GM13976 (cell line): ENCODE results near the gene C10orf143.

ENCODE experiments used
- DNase-seq: peaks from one replicate; pipeline ENCODE4 v3.0.0; 2012; ENCODE audit warnings: low spot score
- in situ Hi-C: fragments of 300-500 bp; cut with MboI; formaldehyde crosslinking; loops from one replicate; pipeline ENCODE4 v1.12.0; 2022; ENCODE audit warnings: low sequenced_read_pairs, mixed read lengths, inconsistent platforms; ENCODE audit not compliant: unreplicated experiment
- TF ChIP-seq, protein P1 (sequence below): IDR thresholded peaks from 2 replicates; pipeline ENCODE4 v1.5.1; 2012; ENCODE audit warnings: borderline replicate concordance, mild to moderate bottlenecking; ENCODE audit not compliant: insufficient read depth; ENCODE audit errors: extremely low read depth, missing control alignments, control extremely low read depth

C10orf143 gene

DNA sequence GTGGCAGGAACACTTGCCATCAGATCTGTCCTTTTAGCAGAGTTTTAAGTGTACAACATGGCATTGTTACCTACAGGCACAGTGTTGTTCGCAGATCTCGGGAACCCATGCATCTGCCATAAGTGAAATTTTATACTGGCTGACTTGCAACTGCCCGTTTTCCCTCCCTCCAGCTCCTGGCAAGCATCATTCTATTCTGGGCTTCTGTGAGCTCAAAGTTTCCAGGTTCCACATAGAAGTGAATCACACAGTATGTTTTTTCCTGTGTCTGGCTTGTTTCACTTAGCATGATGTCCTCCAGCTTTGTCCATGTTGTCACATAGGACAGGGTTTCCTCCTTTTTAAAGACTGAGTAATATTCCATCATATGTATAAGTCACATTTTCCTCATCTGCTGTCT lies 56.6 kb downstream of the C10orf143 start:
- no peak for DNase-seq
- in situ Hi-C loops = no loop called here
- TF ChIP-seq, protein P1, sequence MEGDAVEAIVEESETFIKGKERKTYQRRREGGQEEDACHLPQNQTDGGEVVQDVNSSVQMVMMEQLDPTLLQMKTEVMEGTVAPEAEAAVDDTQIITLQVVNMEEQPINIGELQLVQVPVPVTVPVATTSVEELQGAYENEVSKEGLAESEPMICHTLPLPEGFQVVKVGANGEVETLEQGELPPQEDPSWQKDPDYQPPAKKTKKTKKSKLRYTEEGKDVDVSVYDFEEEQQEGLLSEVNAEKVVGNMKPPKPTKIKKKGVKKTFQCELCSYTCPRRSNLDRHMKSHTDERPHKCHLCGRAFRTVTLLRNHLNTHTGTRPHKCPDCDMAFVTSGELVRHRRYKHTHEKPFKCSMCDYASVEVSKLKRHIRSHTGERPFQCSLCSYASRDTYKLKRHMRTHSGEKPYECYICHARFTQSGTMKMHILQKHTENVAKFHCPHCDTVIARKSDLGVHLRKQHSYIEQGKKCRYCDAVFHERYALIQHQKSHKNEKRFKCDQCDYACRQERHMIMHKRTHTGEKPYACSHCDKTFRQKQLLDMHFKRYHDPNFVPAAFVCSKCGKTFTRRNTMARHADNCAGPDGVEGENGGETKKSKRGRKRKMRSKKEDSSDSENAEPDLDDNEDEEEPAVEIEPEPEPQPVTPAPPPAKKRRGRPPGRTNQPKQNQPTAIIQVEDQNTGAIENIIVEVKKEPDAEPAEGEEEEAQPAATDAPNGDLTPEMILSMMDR = no peak

DNA sequence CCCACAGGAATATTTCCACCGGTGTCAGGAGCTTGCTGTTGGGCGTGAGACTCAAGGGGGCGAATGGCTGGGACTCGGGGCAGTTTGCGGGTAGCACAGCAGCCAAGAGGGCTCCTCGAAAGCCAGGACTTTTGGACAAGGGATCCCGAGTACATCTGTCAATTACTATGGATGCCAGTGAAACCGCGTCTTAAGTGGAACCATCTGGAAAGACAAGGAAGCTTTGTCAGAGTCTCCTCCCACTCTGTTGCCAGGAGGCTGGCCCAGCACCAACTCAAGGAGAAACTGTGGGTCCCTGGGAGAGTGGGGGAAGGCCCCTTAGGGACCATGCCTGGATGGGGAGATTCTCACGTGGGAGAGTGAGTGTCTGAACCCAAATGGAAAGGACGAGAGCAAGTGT lies 57.1 kb downstream of the C10orf143 start:
- no peak for DNase-seq
- TF ChIP-seq, protein P1 = no peak
- in situ Hi-C loops = no loop called here

DNA sequence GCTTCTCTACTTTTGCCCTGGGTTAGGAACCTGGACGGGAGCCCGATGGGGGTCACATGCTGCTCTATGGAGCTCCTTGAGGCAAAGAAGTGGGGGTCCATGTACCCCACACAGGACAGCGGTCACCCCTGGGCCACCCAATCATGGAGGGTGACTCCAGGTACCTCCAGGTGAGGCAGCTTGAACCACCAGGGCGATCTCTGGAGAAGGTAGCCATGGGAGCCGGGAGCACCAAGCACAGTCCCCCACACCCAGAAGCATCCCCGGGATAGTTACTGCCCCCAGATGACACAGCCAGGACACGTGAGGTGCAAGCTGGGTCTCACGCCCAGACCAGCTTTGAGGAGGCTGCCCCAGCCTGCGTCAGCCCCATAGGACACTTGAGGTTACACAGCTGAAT lies 58.4 kb downstream of the C10orf143 start:
- in situ Hi-C loops = no loop called here
- TF ChIP-seq, protein P1 = no peak
- DNase-seq = no peak

DNA sequence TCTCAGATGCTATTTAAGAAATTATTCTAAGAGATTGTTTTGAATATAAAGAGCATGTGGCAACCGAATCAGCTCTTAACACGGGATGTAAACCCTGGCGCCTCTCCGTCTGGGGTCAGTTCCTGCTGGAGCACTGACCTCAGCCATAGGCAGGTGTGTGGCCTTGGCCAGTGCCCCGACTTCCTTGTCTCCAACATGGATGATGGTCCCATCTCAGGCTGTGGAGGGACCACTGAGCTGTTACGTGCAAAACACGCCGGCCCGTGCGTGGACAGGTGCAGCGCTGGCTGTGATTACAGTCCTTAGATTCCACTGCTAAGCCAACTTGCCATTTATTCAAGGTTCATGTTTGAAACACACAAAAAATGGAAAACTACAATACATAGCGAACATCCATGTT lies 59.9 kb downstream of the C10orf143 start:
- TF ChIP-seq, protein P1 = no peak
- DNase-seq = no peak
- in situ Hi-C loops = no loop called here

DNA sequence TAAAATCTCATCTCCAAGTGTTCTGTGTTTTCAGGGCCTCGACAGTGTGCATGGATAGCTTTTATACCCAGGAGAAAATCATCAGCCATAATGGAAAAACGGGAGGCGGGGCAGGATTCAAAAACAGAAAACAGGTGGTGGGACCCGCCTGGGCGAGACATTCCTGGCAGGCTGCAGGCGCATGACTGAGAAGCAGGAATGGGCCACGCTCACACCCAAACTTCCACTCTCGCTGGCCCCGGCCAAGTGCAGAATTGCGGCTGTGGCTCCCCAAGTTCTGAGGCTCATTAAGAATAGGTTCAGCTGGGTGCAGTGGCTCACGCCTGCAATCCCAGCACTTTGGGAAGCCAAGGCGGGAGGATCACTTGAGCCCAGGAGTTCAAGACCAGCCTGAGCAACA lies 60.6 kb downstream of the C10orf143 start:
- DNase-seq = no peak
- TF ChIP-seq, protein P1 = no peak
- in situ Hi-C loops = no loop called here

DNA sequence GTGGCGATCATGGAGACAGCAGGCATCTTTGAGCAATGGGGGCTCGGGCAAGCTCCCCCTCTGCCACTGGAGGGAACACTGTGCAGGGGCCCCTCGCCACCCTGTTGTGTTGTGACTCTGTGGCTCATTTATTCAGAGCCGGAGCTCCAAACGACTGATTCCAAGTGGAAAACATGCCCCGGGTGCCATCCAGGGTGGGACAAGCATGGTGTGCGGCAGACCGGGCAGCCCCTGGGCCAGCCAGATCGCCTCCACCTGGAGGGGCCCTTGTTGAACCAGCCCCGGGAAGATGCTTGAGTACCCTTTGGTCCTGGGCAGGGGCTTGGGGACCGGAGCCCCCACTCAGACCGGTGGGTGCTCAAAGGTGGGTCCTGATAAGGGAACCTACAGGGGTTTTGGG lies 61.4 kb downstream of the C10orf143 start:
- DNase-seq = no peak
- in situ Hi-C loops = no loop called here
- TF ChIP-seq, protein P1 = no peak

DNA sequence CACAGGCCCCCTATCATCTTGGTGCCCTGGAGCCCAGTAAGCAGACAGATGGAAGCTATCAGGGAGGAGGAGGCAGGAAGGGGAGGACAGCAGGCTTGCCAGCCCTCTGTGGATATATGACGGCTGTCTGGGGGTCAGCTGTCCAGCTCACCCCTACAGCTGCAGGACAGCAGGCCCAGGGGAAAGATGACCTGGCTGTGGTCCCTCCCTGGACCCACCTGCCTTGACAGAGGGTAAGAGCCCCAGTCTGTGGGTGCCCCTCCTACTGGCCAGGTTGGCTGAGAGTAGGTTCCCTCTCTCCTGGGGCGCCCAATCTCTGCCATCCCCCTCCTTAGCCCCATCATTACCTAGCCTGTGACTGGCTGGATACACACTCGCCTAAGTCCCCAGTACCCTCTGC lies 62.5 kb downstream of the C10orf143 start:
- TF ChIP-seq, protein P1 = no peak
- no peak for DNase-seq
- in situ Hi-C loops = no loop called here
